Adrenal gland (tissue), 5 donors: ENCODE data around the gene C8B.

ENCODE experiments used
- CTCF ChIP-seq, 6 experiments: fragments of 450-650 bp in 4 of 6; fragments of 200-600 bp in 2 of 6; sonication (generic) in 1 of 6; IDR thresholded peaks; 1 replicate in 5 of 6; 2 replicates in 1 of 6; pipeline versions ENCODE4 v1.5.1 to v1.8.0; 2016 to 2021; ENCODE audit warnings: antibody characterized with exemption in 6 of 6, mild to moderate bottlenecking in 2 of 6, moderate library complexity in 1 of 6
- POLR2A ChIP-seq, 2 donors: fragments of 450-650 bp; IDR thresholded peaks; one replicate each; pipeline ENCODE4 v1.6.1; 2017; ENCODE audit warnings: antibody characterized with exemption in 2 of 2, mild to moderate bottlenecking in 2 of 2, moderate library complexity in 1 of 2
- donor health status: DM: no; HTN: no; CAD: no.

GRCh38 chr1:56954664-56955063 lies 11.2 kb downstream of the C8B start:
- TF ChIP-seq CTCF (IDR thresholded peaks at IDR 0.05) (no peak), POLR2A (IDR thresholded peaks at IDR 0.05) (no peak)
